Type B pancreatic cell (in vitro differentiated cells): ENCODE data around the gene SPRED3. TPM values are rescaled to one million over a fixed set of nuclear protein-coding genes. Genes with fewer than 3 reads are reported as not detected.
"Not testable (repeated sequence)": the region's sequence is repeated elsewhere in the genome, so short reads cannot be mapped to it uniquely, and the experiment has no call there.

Experiments
- DNase-seq: peaks from one replicate; pipeline ENCODE4 v3.0.0; 2021; ENCODE audit warnings: mixed read lengths; ENCODE audit not compliant: unreplicated experiment; ENCODE audit errors: extremely low spot score
- H3K27ac Mint-ChIP-seq: 2 replicates; pipeline ENCODE4 v1.8.0; 2021; ENCODE audit warnings: mild to moderate bottlenecking, mixed read lengths
- H3K27me3 Mint-ChIP-seq: 2 replicates; pipeline ENCODE4 v1.8.0; 2021; ENCODE audit warnings: mixed read lengths
- H3K36me3 Mint-ChIP-seq: 2 replicates; pipeline ENCODE4 v1.8.0; 2021; ENCODE audit warnings: mixed read lengths
- H3K4me1 Mint-ChIP-seq: one replicate; pipeline ENCODE4 v1.8.0; 2021; ENCODE audit warnings: mixed read lengths; ENCODE audit not compliant: unreplicated experiment
- H3K4me3 Mint-ChIP-seq: 2 replicates; pipeline ENCODE4 v1.8.0; 2021; ENCODE audit warnings: mild to moderate bottlenecking, mixed read lengths
- H3K9me3 Mint-ChIP-seq: 2 replicates; pipeline ENCODE4 v1.8.0; 2021; ENCODE audit warnings: mixed read lengths
- CTCF ChIP-seq: fragments of 200-600 bp; sonication (generic); conservative IDR thresholded peaks from 2 replicates; pipeline ENCODE4 v1.5.0; 2021; ENCODE audit warnings: antibody characterized with exemption, mild to moderate bottlenecking
- total RNA-seq: library from RNA; stranded (reverse); gene quantifications from 2 replicates; pipeline ENCODE4 v1.2.1, GENCODE V29; 2021; ENCODE audit warnings: low replicate concordance

The SPRED3 gene
- total RNA-seq, 1 donor from 2014 or later = 4.2 TPM

DNA sequence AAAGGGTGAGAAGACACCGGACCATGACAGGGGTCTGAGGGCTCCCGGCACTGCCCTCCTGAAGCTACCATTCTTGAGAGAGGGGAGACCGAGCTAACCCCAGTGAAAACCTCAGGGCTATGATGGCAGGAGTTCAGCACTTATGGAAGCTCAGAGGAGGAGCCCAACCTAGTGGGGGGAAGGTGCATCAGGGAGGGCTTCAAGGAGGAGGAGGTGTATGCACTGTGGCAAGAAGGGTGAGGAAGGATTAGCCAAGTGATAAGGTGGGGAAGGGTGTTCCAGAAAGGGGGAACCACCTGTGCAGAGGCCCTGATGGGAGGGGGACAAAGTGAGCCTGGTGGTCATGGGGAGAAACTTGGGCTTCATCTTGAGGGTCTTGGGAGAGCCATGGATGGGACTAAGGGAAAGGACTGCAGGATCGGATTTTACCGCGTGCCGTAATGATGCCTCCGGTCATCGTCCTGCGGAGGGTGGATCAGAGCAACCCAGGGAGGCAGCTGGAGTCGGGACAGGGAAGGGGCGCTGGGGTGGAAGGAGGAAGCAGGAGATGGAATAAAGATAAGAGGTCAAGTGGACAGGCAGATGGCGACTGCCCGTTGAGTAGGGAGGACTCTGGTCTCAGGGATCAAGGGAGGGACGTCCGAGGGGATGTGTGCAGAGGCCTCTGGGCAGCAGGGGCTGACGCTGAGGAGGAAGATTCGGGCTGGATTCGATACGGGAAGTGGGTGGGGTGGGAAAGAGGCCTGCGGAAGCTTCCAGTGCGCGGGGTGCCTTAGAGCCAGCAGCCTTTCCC lies 27.5 kb upstream of the SPRED3 start:
- Mint-ChIP-seq H3K4me3 (peak overlapping the region; percentile 90), H3K27ac (no peak overlapping the region), H3K36me3 (no peaks in the 10 kb centered on the region), H3K27me3 (peaks cover 53% of the 10 kb centered on the region), H3K4me1 (no peaks in the 10 kb centered on the region), H3K9me3 (no peaks in the 10 kb centered on the region)
- no peak for DNase-seq
- no peak for TF ChIP-seq CTCF

- peak; percentile 81 for DNase-seq
- Mint-ChIP-seq H3K4me3 (peak overlapping the region; percentile 90), H3K27me3 (peaks cover 47% of the 10 kb centered on the region), H3K36me3 (no peaks in the 10 kb centered on the region), H3K27ac (peak overlapping the region; percentile 65), H3K9me3 (no peaks in the 10 kb centered on the region), H3K4me1 (no peaks in the 10 kb centered on the region)
- TF ChIP-seq CTCF = peak; percentile 60
Observed at GRCh38 chr19:38361633-38362075, 26.8 kb upstream of the SPRED3 start.

GRCh38 chr19:38362076-38362945 lies 26.2 kb upstream of the SPRED3 start:
- H3K27ac Mint-ChIP-seq = peak overlapping the region; percentile 65
- H3K4me3 Mint-ChIP-seq = peak overlapping the region; percentile 90
- peak; percentile 79 for DNase-seq
- no peak for TF ChIP-seq CTCF
- no peaks in the 10 kb centered on the region for H3K4me1 Mint-ChIP-seq
- H3K36me3 Mint-ChIP-seq = no peaks in the 10 kb centered on the region
- peaks cover 43% of the 10 kb centered on the region for H3K27me3 Mint-ChIP-seq
- H3K9me3 Mint-ChIP-seq = no peaks in the 10 kb centered on the region

DNA sequence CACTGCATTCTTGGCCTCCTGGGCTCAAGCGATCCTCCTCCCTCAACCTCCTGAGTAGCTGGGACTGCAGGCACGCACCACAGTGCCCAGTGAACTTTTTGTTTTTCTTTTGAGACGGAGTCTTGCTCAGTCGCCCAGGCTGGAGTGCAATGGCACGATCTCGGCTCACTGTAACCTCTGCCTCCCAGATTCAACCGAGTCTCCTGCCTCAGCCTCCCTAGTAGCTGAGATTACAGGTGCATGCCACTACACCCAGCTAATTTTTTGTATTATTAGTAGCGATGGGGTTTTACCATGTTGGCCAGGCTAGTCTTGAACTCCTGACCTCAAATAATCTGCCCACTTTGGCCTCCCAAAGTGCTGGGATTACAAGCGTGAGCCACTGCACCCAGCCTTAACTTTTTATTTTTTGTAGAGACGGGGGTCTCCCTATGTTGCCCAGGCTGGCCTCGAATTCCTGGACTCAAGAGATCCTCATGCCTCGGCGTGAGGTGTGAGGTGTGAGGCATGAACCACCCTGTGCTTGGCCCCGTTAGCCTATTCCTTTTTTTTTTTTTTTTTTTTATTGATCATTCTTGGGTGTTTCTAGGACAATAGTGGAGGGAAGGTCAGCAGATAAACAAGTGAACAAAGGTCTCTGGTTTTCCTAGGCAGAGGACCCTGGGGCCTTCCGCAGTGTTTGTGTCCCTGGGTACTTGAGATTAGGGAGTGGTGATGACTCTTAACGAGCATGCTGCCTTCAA lies 25.4 kb upstream of the SPRED3 start:
- H3K4me1 Mint-ChIP-seq = not testable (repeated sequence)
- H3K27me3 Mint-ChIP-seq = peaks cover 36% of the 10 kb centered on the region

GRCh38 chr19:38367041-38367440 lies 21.5 kb upstream of the SPRED3 start:
- H3K27ac Mint-ChIP-seq = no peak overlapping the region
- no peak for TF ChIP-seq CTCF
- no peak overlapping the region for H3K4me3 Mint-ChIP-seq
- peaks cover 18% of the 10 kb centered on the region for H3K27me3 Mint-ChIP-seq
- H3K9me3 Mint-ChIP-seq = no peaks in the 10 kb centered on the region
- no peaks in the 10 kb centered on the region for H3K36me3 Mint-ChIP-seq
- no peaks in the 10 kb centered on the region for H3K4me1 Mint-ChIP-seq
- no peak for DNase-seq

More for the DNA sequence above, 25.4 kb upstream of the SPRED3 start:
- DNase-seq, H3K9me3 Mint-ChIP-seq, H3K36me3 Mint-ChIP-seq, H3K27ac Mint-ChIP-seq: not testable (repeated sequence)
- H3K4me3 Mint-ChIP-seq = peak overlapping the region; percentile 70
